Breast epithelium (tissue), 4 donors: ENCODE data around the gene NAB2. TPM values are rescaled to one million over a fixed set of nuclear protein-coding genes. Genes with fewer than 3 reads are reported as not detected.
"Not testable (repeated sequence)": the region's sequence is repeated elsewhere in the genome, so short reads cannot be mapped to it uniquely, and the experiment has no call there.

Experiments used
- DNase-seq, 2 donors: peaks; one replicate each; pipeline ENCODE4 v3.0.0-alpha.2; 2019; ENCODE audit warnings: low spot score in 2 of 2
- H3K27ac ChIP-seq, 2 donors: fragments of 200-600 bp; sonication (generic) in 1 of 2; one replicate each; pipeline ENCODE4 v1.5.1; 2016 to 2019; ENCODE audit warnings: mild to moderate bottlenecking in 1 of 2
- H3K27me3 ChIP-seq, 2 donors: fragments of 200-600 bp; sonication (generic) in 1 of 2; one replicate each; pipeline versions ENCODE4 v1.5.1 to v1.6.0; 2017 to 2019; ENCODE audit warnings: control low read depth in 1 of 2, mild to moderate bottlenecking in 1 of 2
- H3K36me3 ChIP-seq: fragments of 200-600 bp; one replicate; pipeline ENCODE4 v1.5.1; 2019
- H3K4me1 ChIP-seq, 2 donors: fragments of 200-600 bp; sonication (generic); one replicate each; pipeline ENCODE4 v1.5.1; 2016 to 2019; ENCODE audit warnings: control low read depth in 1 of 2
- H3K4me3 ChIP-seq, 3 donors: fragments of 200-600 bp; sonication (generic); 1 replicate in 2 of 3; 2 replicates in 1 of 3; pipeline ENCODE4 v1.5.1; 2016 to 2019; ENCODE audit warnings: mild to moderate bottlenecking in 3 of 3, moderate library complexity in 2 of 3
- H3K9me3 ChIP-seq, 2 donors: fragments of 200-600 bp; sonication (generic) in 1 of 2; one replicate each; pipeline ENCODE4 v1.5.1; 2016 to 2019; ENCODE audit warnings: control low read depth in 1 of 2
- CTCF ChIP-seq, 3 donors: fragments of 450-650 bp; IDR thresholded peaks; one replicate each; pipeline ENCODE4 v1.5.1; 2016 to 2017; ENCODE audit warnings: antibody characterized with exemption in 3 of 3, mild to moderate bottlenecking in 3 of 3, moderate library complexity in 3 of 3
- POLR2A ChIP-seq: fragments of 450-650 bp; IDR thresholded peaks from one replicate; pipeline ENCODE4 v1.6.1; 2016; ENCODE audit warnings: antibody characterized with exemption, mild to moderate bottlenecking, moderate library complexity
- POLR2AphosphoS5 ChIP-seq, 3 donors: sonication (generic); formaldehyde crosslinking; IDR thresholded peaks; one replicate each; pipeline ENCODE4 v1.6.1; 2017; ENCODE audit warnings: antibody characterized with exemption in 3 of 3
- intact Hi-C: fragments of 100-400 bp; cut with DNase I; formaldehyde crosslinking; loops from one replicate; pipeline ENCODE4 v1.15.1; 2023; ENCODE audit warnings: low total_unique reads
- total RNA-seq, 3 donors: library from RNA; depleted of rRNA; stranded (reverse); fragments of >200 nt; gene quantifications; one replicate each; pipeline ENCODE4 v1.1.0, GENCODE V29; 2016

Gene NAB2
- total RNA-seq, 3 donors from 2014 or later: 9.0 to 33.2 (median 24.6) TPM

GRCh38 chr12:57116580-57117281, 27.8 kb downstream of the NAB2 start:
- Histone ChIP-seq H3K9me3 (no peaks in the 10 kb centered on the region), H3K27me3 (no peaks in the 10 kb centered on the region), H3K4me3 (no peak overlapping the region), H3K27ac (no peak overlapping the region), H3K4me1 (no peaks in the 10 kb centered on the region), H3K36me3 (no peaks in the 10 kb centered on the region)
- intact Hi-C loops: no loop called here
- no peak for TF ChIP-seq POLR2A
- no peak for TF ChIP-seq POLR2AphosphoS5 (IDR thresholded peaks at IDR 0.05)
- no peak for TF ChIP-seq CTCF (IDR thresholded peaks at IDR 0.05)
- no peak for DNase-seq

GRCh38 chr12:57118711-57119271, 29.9 kb downstream of the NAB2 start:
- H3K27me3 ChIP-seq: no peaks in the 10 kb centered on the region
- intact Hi-C loops: no loop called here
- no peaks in the 10 kb centered on the region for H3K4me1 ChIP-seq
- H3K27ac ChIP-seq: peak overlapping the region in 1 of 2 donors; percentile 4
- H3K36me3 ChIP-seq: no peaks in the 10 kb centered on the region
- H3K4me3 ChIP-seq: no peak overlapping the region
- no peak for DNase-seq
- TF ChIP-seq CTCF (IDR thresholded peaks at IDR 0.05): no peak
- no peak for TF ChIP-seq POLR2A
- no peak for TF ChIP-seq POLR2AphosphoS5 (IDR thresholded peaks at IDR 0.05)
- H3K9me3 ChIP-seq: no peaks in the 10 kb centered on the region

- intact Hi-C loops: no loop called here
- no peaks in the 10 kb centered on the region for H3K4me1 ChIP-seq
- no peaks in the 10 kb centered on the region for H3K9me3 ChIP-seq
- TF ChIP-seq POLR2AphosphoS5 (IDR thresholded peaks at IDR 0.05) (no peak), CTCF (IDR thresholded peaks at IDR 0.05) (no peak), POLR2A (no peak)
- no peaks in the 10 kb centered on the region for H3K27me3 ChIP-seq
- no peaks in the 10 kb centered on the region for H3K36me3 ChIP-seq
- peak overlapping the region in 1 of 2 donors; percentile 4 for H3K27ac ChIP-seq
- no peak overlapping the region for H3K4me3 ChIP-seq
- DNase-seq: no peak
Measured at GRCh38 chr12:57119294-57120085, 30.6 kb downstream of the NAB2 start.

GRCh38 chr12:57120718-57121117, 31.8 kb downstream of the NAB2 start:
- H3K27me3 ChIP-seq, H3K36me3 ChIP-seq, H3K9me3 ChIP-seq, intact Hi-C loops, DNase-seq, H3K4me1 ChIP-seq, H3K27ac ChIP-seq, H3K4me3 ChIP-seq: not testable (repeated sequence)

GRCh38 chr12:57123813-57124212, 34.9 kb downstream of the NAB2 start:
- Histone ChIP-seq H3K27ac (no peak overlapping the region), H3K27me3 (no peaks in the 10 kb centered on the region), H3K4me3 (no peak overlapping the region), H3K4me1 (peaks cover 0 to 3% of the 10 kb centered on the region in 2 donors), H3K9me3 (no peaks in the 10 kb centered on the region), H3K36me3 (no peaks in the 10 kb centered on the region)
- no peak for DNase-seq
- intact Hi-C loops: no loop called here
- TF ChIP-seq CTCF (IDR thresholded peaks at IDR 0.05): no peak
- no peak for TF ChIP-seq POLR2AphosphoS5 (IDR thresholded peaks at IDR 0.05)
- TF ChIP-seq POLR2A: no peak
